SK-N-SH treated with all-trans-retinoic acid at 6 μM for 48 hours (cell line): ENCODE data around the gene OR2Z1.

Source experiments
- ARNTL ChIP-seq: fragments of 450-650 bp; formaldehyde crosslinking; IDR thresholded peaks from 2 replicates; pipeline ENCODE4 v1.5.0; 2020; ENCODE audit warnings: low read depth, mild to moderate bottlenecking, moderate library complexity, borderline replicate concordance
- CSDC2 ChIP-seq: fragments of 250-450 bp; sonication (Bioruptor Pico); IDR thresholded peaks from 2 replicates; pipeline ENCODE4 v1.5.0; 2020; ENCODE audit warnings: mild to moderate bottlenecking, moderate library complexity
- OSR1 ChIP-seq: fragments of 250-450 bp; sonication (Bioruptor Pico); IDR thresholded peaks from 2 replicates; pipeline ENCODE4 v1.8.0; 2022; ENCODE audit warnings: moderate library complexity, mild to moderate bottlenecking, inconsistent platforms
- RARB ChIP-seq: fragments of 250-450 bp; sonication (Bioruptor Pico); IDR thresholded peaks from 2 replicates; pipeline ENCODE4 v1.8.0; 2021; ENCODE audit warnings: mild to moderate bottlenecking, moderate library complexity
- SNAI2 ChIP-seq: fragments of 250-450 bp; sonication (Bioruptor Pico); IDR thresholded peaks from 2 replicates; pipeline ENCODE4 v1.5.0; 2020; ENCODE audit warnings: mild to moderate bottlenecking, moderate library complexity
- TCF4 ChIP-seq: fragments of 250-450 bp; sonication (Bioruptor Pico); IDR thresholded peaks from 2 replicates; pipeline ENCODE4 v1.8.0; 2021; ENCODE audit warnings: mild to moderate bottlenecking, moderate library complexity, borderline replicate concordance
- TOX ChIP-seq: fragments of 250-450 bp; sonication (Bioruptor Pico); IDR thresholded peaks from 2 replicates; pipeline ENCODE4 v1.8.0; 2021; ENCODE audit warnings: mild to moderate bottlenecking, moderate library complexity, borderline replicate concordance
- ZFP3 ChIP-seq: fragments of 250-450 bp; sonication (Bioruptor Pico); IDR thresholded peaks from 2 replicates; pipeline ENCODE4 v1.5.0; 2020; ENCODE audit warnings: mild to moderate bottlenecking, moderate library complexity
- ZFP30 ChIP-seq: fragments of 450-650 bp; formaldehyde crosslinking; IDR thresholded peaks from 2 replicates; pipeline ENCODE4 v1.5.0; 2022; ENCODE audit warnings: mild to moderate bottlenecking, moderate library complexity
- ZNF565 ChIP-seq: fragments of 450-650 bp; formaldehyde crosslinking; conservative IDR thresholded peaks from 2 replicates; pipeline ENCODE4 v1.5.0; 2020; ENCODE audit warnings: low read depth, mild to moderate bottlenecking, moderate library complexity
- TF ChIP-seq, protein P1 (sequence below): fragments of 250-450 bp; sonication (Bioruptor Pico); IDR thresholded peaks from 2 replicates; pipeline ENCODE4 v1.8.0; 2020; ENCODE audit warnings: mild to moderate bottlenecking, moderate library complexity, borderline replicate concordance
- TF ChIP-seq, protein P2 (sequence below): fragments of 250-450 bp; sonication (Bioruptor Pico); IDR thresholded peaks from 2 replicates; pipeline ENCODE4 v1.5.1; 2020; ENCODE audit warnings: low read depth, mild to moderate bottlenecking, moderate library complexity
- TF ChIP-seq, protein P3 (sequence below): fragments of 250-450 bp; sonication (Bioruptor Pico); IDR thresholded peaks from 2 replicates; pipeline ENCODE4 v1.5.0; 2020; ENCODE audit warnings: mild to moderate bottlenecking, moderate library complexity

DNA sequence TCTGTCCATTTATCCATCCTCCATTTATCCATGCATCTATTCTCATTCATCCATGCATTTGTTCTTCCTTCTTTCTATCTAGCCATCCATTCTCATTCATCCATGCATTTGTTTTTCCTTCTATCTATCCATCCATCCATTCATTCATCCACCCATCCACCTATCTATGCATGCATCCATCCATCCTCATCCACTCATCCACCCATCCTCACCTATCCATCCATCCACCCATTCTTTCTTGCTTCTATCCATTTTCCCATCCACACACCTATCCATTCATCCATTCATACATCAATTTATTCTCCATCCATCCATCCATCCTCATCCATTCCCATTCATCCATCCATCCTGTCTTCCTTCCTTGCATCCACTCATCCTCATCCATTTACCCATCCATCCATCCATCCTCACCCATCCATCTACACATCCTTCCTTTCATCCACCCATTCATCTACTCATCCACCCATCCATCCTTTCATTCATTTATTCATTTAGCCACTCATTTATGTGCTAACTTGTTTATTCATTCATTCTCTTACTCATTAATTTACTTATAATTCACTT is 43.1 kb upstream of the OR2Z1 start:
- TF ChIP-seq RARB, result no peak
- TF ChIP-seq ZFP3 (CRISPR knock-in tag), result no peak
- TF ChIP-seq SNAI2 (CRISPR knock-in tag), result no peak
- TF ChIP-seq, protein P1, sequence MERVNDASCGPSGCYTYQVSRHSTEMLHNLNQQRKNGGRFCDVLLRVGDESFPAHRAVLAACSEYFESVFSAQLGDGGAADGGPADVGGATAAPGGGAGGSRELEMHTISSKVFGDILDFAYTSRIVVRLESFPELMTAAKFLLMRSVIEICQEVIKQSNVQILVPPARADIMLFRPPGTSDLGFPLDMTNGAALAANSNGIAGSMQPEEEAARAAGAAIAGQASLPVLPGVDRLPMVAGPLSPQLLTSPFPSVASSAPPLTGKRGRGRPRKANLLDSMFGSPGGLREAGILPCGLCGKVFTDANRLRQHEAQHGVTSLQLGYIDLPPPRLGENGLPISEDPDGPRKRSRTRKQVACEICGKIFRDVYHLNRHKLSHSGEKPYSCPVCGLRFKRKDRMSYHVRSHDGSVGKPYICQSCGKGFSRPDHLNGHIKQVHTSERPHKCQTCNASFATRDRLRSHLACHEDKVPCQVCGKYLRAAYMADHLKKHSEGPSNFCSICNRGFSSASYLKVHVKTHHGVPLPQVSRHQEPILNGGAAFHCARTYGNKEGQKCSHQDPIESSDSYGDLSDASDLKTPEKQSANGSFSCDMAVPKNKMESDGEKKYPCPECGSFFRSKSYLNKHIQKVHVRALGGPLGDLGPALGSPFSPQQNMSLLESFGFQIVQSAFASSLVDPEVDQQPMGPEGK (CRISPR knock-in tag), result no peak
- TF ChIP-seq, protein P2, sequence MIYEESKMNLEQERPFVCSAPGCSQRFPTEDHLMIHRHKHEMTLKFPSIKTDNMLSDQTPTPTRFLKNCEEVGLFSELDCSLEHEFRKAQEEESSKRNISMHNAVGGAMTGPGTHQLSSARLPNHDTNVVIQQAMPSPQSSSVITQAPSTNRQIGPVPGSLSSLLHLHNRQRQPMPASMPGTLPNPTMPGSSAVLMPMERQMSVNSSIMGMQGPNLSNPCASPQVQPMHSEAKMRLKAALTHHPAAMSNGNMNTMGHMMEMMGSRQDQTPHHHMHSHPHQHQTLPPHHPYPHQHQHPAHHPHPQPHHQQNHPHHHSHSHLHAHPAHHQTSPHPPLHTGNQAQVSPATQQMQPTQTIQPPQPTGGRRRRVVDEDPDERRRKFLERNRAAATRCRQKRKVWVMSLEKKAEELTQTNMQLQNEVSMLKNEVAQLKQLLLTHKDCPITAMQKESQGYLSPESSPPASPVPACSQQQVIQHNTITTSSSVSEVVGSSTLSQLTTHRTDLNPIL, result no peak
- TF ChIP-seq ZNF565, result no peak
- TF ChIP-seq ZFP30 (CRISPR knock-in tag), result no peak
- no peak for TF ChIP-seq TCF4 (CRISPR knock-in tag)
- no peak for TF ChIP-seq ARNTL (CRISPR knock-in tag)
- TF ChIP-seq OSR1 (CRISPR knock-in tag), result no peak
- TF ChIP-seq, protein P3, sequence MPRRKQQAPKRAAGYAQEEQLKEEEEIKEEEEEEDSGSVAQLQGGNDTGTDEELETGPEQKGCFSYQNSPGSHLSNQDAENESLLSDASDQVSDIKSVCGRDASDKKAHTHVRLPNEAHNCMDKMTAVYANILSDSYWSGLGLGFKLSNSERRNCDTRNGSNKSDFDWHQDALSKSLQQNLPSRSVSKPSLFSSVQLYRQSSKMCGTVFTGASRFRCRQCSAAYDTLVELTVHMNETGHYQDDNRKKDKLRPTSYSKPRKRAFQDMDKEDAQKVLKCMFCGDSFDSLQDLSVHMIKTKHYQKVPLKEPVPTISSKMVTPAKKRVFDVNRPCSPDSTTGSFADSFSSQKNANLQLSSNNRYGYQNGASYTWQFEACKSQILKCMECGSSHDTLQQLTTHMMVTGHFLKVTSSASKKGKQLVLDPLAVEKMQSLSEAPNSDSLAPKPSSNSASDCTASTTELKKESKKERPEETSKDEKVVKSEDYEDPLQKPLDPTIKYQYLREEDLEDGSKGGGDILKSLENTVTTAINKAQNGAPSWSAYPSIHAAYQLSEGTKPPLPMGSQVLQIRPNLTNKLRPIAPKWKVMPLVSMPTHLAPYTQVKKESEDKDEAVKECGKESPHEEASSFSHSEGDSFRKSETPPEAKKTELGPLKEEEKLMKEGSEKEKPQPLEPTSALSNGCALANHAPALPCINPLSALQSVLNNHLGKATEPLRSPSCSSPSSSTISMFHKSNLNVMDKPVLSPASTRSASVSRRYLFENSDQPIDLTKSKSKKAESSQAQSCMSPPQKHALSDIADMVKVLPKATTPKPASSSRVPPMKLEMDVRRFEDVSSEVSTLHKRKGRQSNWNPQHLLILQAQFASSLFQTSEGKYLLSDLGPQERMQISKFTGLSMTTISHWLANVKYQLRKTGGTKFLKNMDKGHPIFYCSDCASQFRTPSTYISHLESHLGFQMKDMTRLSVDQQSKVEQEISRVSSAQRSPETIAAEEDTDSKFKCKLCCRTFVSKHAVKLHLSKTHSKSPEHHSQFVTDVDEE, result no peak
- no peak for TF ChIP-seq CSDC2 (CRISPR knock-in tag)
- TF ChIP-seq TOX (CRISPR knock-in tag), result no peak
